ENCODE data around the gene PRDX6. TPM values are rescaled to one million over a fixed set of nuclear protein-coding genes. Genes with fewer than 3 reads are reported as not detected.
"Not testable (repeated sequence)": the region's sequence is repeated elsewhere in the genome, so short reads cannot be mapped to it uniquely, and the experiment has no call there.

The PRDX6 gene
- total RNA-seq, 5 donors from 2014 or later (not counting 1 experiment from before 2014, with no cell fraction given), result 70.7 to 108 (median 98.3) TPM

DNA sequence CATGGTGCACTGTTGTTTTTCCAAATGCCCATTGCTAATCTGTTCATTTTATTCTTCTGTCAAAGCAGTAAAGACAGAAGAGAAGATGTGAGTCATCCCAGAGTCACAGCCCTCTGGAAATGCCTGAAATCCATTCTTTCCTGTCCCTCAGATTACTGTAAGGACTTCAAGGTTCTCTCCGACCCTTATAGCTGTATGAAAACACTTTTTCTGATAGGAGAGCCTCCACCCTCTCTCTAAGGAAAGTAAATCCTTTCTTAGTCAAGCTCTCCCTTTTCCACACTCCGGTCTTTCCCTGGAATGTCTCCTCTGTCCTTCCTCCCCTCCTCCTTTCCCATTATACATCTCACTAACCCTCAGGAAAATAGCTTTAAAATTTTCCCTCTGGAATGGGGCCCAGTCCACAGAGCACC is 3.5 kb upstream of the PRDX6 start:
- DNase-seq, result no peak
- H3K4me3 Mint-ChIP-seq, result peak overlapping the region in 1 of 3 donors; percentile 84
- Histone ChIP-seq H3K27me3 (replicated peaks in 1 of 2; ENCODE audit: control insufficient read depth in 2 of 2, extremely low read depth in 1 of 2, insufficient read depth in 2 of 2, low read length in 1 of 2) (no peaks in the 10 kb centered on the region), H3K36me3 (ENCODE audit: control insufficient read depth in 2 of 2, extremely low read depth in 1 of 2, insufficient read depth in 1 of 2, low read length in 1 of 2) (no peaks in the 10 kb centered on the region), H3K27ac (ENCODE audit: low read length) (no peak overlapping the region), H3K9me3 (no peaks in the 10 kb centered on the region), H3K4me3 (ENCODE audit: control insufficient read depth in 1 of 2, extremely low read depth in 1 of 2, low read length in 1 of 2) (no peak overlapping the region), H3K4me1 (ENCODE audit: control insufficient read depth in 1 of 2, extremely low read depth in 1 of 2, insufficient read depth in 2 of 2, low read length in 2 of 2) (peaks cover 23 to 34% of the 10 kb centered on the region in 2 experiments)
- CTCF ChIA-PET, result interaction anchor here in 1 of 2 donors (0.8 to 1.3 kb wide), 2 partner anchors 43 to 44 kb away, joined by 5 read pairs; no protein-coding TSS in a partner anchor
- peaks cover 48% of the 10 kb centered on the region for H3K36me3 Mint-ChIP-seq
- H3K27ac Mint-ChIP-seq, result peak overlapping the region in 1 of 2 donors; percentile 44
- no peak for ATAC-seq (replicated peaks in 1 of 4)
- POLR2A ChIA-PET, result interaction anchor here in 1 of 2 donors (0.5 kb wide), 1 partner anchor 46 kb away, joined by 6 read pairs; no protein-coding TSS in a partner anchor
- 83% methylated on average over 2 of the region's 2 CpGs for WGBS (ENCODE audit: insufficient coverage)
- H3K27me3 Mint-ChIP-seq, result no peaks in the 10 kb centered on the region
- peaks cover 4 to 22% (median 13%) of the 10 kb centered on the region in 3 donors for H3K9me3 Mint-ChIP-seq
- peaks cover 43 to 48% (median 47%) of the 10 kb centered on the region in 3 donors for H3K4me1 Mint-ChIP-seq

DNA sequence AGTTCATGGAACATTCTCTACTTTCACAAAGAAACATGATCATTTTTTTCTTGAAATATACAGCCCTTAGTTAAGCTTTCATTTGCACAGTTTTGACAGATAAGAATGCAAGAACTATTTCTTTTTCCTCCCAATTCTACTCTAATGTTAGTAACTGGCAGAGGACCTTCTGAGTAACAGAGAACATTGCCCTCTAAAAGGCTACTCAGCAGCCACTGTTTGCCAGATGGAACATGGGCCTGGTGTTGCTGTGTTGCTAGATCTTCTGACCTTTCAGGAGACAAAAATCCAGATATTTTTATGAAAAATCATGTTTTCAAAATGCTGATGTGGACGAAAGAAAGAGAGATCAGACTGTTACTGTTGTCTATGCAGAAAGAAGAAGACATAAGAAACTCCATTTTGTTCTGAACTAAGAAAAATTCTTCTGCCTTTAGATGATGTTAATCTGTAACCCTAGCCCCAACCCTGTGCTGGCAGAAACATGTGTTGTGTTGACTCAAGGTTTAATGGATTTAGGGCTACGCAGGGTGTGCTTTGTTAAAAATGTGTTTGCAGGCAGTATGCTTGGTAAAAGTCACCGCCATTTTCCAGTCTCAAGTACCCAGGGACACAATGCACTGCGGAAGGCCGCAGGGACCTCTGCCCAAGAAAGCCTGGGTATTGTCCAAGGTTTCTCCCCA is 2.9 kb upstream of the PRDX6 start:
- POLR2A ChIA-PET, result no interaction called here

DNA sequence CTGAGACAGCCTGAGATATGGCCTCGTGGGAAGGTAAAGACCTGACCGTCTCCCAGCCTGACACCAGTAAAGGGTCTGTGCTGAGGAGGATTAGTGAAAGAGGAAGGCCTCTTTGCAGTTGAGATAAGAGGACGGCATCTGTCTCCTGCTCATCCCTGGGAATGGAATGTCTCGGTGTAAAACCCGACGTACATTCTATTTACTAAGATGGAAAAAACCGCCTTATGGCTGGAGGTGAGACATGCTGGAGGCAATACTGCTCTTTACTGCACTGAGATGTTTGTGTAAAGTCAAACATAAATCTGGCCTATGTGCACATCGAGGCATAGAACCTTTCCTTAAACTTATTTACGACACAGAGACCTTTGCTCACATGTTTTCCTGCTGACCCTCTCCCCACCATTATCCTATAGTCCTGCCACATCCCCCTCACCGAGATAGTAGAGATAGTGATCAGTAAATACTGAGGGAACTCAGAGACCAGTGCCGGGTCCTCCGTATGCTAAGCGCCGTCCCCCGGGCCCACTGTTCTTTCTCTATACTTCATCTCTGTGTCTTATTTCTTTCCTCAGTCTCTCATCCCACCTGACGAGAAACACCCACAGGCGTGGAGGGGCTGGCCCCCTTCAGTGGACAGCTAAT is 2.2 kb upstream of the PRDX6 start:
- H3K27ac ChIP-seq (ENCODE audit: low read length); H3K9me3 ChIP-seq; H3K27me3 Mint-ChIP-seq; ATAC-seq (replicated peaks in 1 of 4); H3K4me3 ChIP-seq (ENCODE audit: control insufficient read depth in 1 of 2, extremely low read depth in 1 of 2, low read length in 1 of 2); H3K36me3 ChIP-seq (ENCODE audit: control insufficient read depth in 2 of 2, extremely low read depth in 1 of 2, insufficient read depth in 1 of 2, low read length in 1 of 2); DNase-seq; H3K27me3 ChIP-seq (replicated peaks in 1 of 2; ENCODE audit: control insufficient read depth in 2 of 2, extremely low read depth in 1 of 2, insufficient read depth in 2 of 2, low read length in 1 of 2); POLR2A ChIA-PET: not testable (repeated sequence)
- H3K4me1 Mint-ChIP-seq, result peaks cover 55 to 60% (median 59%) of the 10 kb centered on the region in 3 donors
- WGBS (ENCODE audit: insufficient coverage), result 98% methylated on average over 10 of the region's 17 CpGs
- H3K27ac Mint-ChIP-seq, result peak overlapping the region; percentile 39 to 58
- H3K9me3 Mint-ChIP-seq, result peaks cover 4 to 15% (median 7%) of the 10 kb centered on the region in 3 donors
- peak overlapping the region; percentile 45 to 84 (median 64) for H3K4me3 Mint-ChIP-seq
- CTCF ChIA-PET, result interaction anchor here in 1 of 2 donors (2.1 kb wide), 1 partner anchor 45 kb away, joined by 7 read pairs; no protein-coding TSS in a partner anchor
- H3K36me3 Mint-ChIP-seq, result peaks cover 41% of the 10 kb centered on the region
- H3K4me1 ChIP-seq (ENCODE audit: control insufficient read depth in 1 of 2, extremely low read depth in 1 of 2, insufficient read depth in 2 of 2, low read length in 2 of 2), result peaks cover 24 to 34% of the 10 kb centered on the region in 2 experiments

More for the DNA sequence above, 2.9 kb upstream of the PRDX6 start:
- Mint-ChIP-seq H3K36me3 (peaks cover 43% of the 10 kb centered on the region), H3K4me1 (peaks cover 49 to 53% (median 53%) of the 10 kb centered on the region in 3 donors), H3K4me3 (peak overlapping the region in 2 of 3 donors; percentile 19 to 84), H3K27ac (peak overlapping the region; percentile 44 to 52), H3K9me3 (peaks cover 4 to 17% (median 9%) of the 10 kb centered on the region in 3 donors), H3K27me3 (no peaks in the 10 kb centered on the region)
- H3K27me3 ChIP-seq (replicated peaks in 1 of 2; ENCODE audit: control insufficient read depth in 2 of 2, extremely low read depth in 1 of 2, insufficient read depth in 2 of 2, low read length in 1 of 2), result no peaks in the 10 kb centered on the region
- H3K9me3 ChIP-seq, result no peaks in the 10 kb centered on the region
- CTCF ChIA-PET, result interaction anchor here in 1 of 2 donors (0.8 kb wide), 1 partner anchor 43 kb away, joined by 5 read pairs; no protein-coding TSS in a partner anchor
- no peak for ATAC-seq (replicated peaks in 1 of 4)
- peaks cover 24 to 34% of the 10 kb centered on the region in 2 experiments for H3K4me1 ChIP-seq (ENCODE audit: control insufficient read depth in 1 of 2, extremely low read depth in 1 of 2, insufficient read depth in 2 of 2, low read length in 2 of 2)
- H3K4me3 ChIP-seq (ENCODE audit: control insufficient read depth in 1 of 2, extremely low read depth in 1 of 2, low read length in 1 of 2), result no peak overlapping the region
- DNase-seq, result no peak
- WGBS (ENCODE audit: insufficient coverage), result 100% methylated on average over 2 of the region's 5 CpGs
- H3K27ac ChIP-seq (ENCODE audit: low read length), result no peak overlapping the region
- H3K36me3 ChIP-seq (ENCODE audit: control insufficient read depth in 2 of 2, extremely low read depth in 1 of 2, insufficient read depth in 1 of 2, low read length in 1 of 2), result no peaks in the 10 kb centered on the region

DNA sequence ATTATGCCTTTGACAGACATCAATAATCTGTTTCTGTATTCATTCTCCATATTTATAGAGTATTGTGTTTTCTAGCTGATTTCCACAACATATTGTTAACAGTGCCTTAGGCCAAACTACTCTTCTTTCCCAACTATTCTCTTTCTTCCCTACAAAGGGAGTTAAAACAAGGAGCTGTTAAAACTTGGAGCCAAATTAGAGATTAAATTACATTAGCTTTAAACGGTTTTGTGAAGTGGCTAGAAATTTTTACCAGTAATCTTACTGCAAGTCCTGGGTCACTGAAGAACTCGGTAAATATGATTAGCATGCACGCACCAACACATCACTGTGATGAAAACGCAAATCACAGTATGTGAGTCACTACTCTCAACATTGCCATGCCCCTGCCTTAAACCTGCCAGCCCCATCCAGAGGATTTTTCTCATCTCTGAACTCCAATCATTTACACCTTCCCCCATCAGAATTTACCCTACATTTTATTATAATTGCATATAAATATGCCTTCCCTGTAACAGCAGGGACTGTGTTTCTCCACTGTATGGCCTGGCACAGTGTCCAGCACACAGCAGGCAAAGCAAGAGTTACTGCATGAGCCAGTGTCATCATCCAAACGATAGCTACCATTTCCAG is 1.5 kb upstream of the PRDX6 start:
- peak overlapping the region; percentile 84 to 90 (median 85) for H3K4me3 Mint-ChIP-seq
- peaks cover 60 to 66% (median 63%) of the 10 kb centered on the region in 3 donors for H3K4me1 Mint-ChIP-seq
- ATAC-seq (replicated peaks in 1 of 4) (no peak), DNase-seq (peak in 1 of 35 experiments; percentile 11)
- peaks cover 39% of the 10 kb centered on the region for H3K36me3 Mint-ChIP-seq
- Histone ChIP-seq H3K4me3 (ENCODE audit: control insufficient read depth in 1 of 2, extremely low read depth in 1 of 2, low read length in 1 of 2) (peak overlapping the region; percentile 80 to 92), H3K9me3 (no peaks in the 10 kb centered on the region), H3K36me3 (ENCODE audit: control insufficient read depth in 2 of 2, extremely low read depth in 1 of 2, insufficient read depth in 1 of 2, low read length in 1 of 2) (peaks cover 0 to 5% of the 10 kb centered on the region in 2 donors), H3K4me1 (ENCODE audit: control insufficient read depth in 1 of 2, extremely low read depth in 1 of 2, insufficient read depth in 2 of 2, low read length in 2 of 2) (peaks cover 24 to 34% of the 10 kb centered on the region in 2 experiments), H3K27ac (ENCODE audit: low read length) (peak overlapping the region; percentile 28), H3K27me3 (replicated peaks in 1 of 2; ENCODE audit: control insufficient read depth in 2 of 2, extremely low read depth in 1 of 2, insufficient read depth in 2 of 2, low read length in 1 of 2) (no peaks in the 10 kb centered on the region)
- POLR2A ChIA-PET, result no interaction called here
- H3K27me3 Mint-ChIP-seq, result no peaks in the 10 kb centered on the region
- CTCF ChIA-PET, result interaction anchor here in 1 of 2 donors (0.6 to 2.1 kb wide), 3 partner anchors 46 to 742 kb away, joined by 3 to 7 read pairs (median 5); no protein-coding TSS in a partner anchor
- 33% methylated on average over 4 of the region's 5 CpGs for WGBS (ENCODE audit: insufficient coverage)
- peak overlapping the region; percentile 33 to 46 for H3K27ac Mint-ChIP-seq
- H3K9me3 Mint-ChIP-seq, result peaks cover 0 to 8% (median 0%) of the 10 kb centered on the region in 3 donors

DNA sequence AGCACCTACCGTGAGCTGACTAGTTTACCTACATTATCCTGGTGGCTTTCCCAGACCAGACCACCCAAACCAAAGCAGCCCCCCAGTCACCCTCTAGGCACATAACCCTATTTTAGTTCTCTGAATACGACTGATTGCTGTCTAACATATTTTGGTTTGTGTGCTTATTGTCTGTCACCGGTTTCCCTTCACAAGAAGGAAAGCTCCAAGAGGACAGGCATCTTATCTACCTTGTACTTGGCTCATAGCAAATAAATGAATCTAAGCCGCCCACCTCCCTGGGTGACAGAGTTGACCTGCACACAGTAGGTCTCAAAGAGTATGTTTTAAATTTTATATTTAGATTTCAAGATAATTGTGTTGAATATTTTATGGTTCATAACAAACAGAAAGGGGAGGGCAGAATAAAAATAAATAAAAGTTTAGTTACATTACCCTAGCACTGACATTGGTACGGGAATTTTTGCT is 904 bp upstream of the PRDX6 start:
- ATAC-seq (replicated peaks in 1 of 4), result peak in 1 of 4 experiments; percentile 0
- no peaks in the 10 kb centered on the region for H3K27me3 Mint-ChIP-seq
- WGBS (ENCODE audit: insufficient coverage), result no CpG with 5 or more reads among the region's 5 CpGs
- peak overlapping the region; percentile 73 for H3K27ac ChIP-seq (ENCODE audit: low read length)
- no peak for DNase-seq
- H3K9me3 Mint-ChIP-seq, result peaks cover 0 to 8% (median 0%) of the 10 kb centered on the region in 3 donors
- H3K4me3 ChIP-seq (ENCODE audit: control insufficient read depth in 1 of 2, extremely low read depth in 1 of 2, low read length in 1 of 2), result peak overlapping the region; percentile 80 to 92
- H3K27me3 ChIP-seq (replicated peaks in 1 of 2; ENCODE audit: control insufficient read depth in 2 of 2, extremely low read depth in 1 of 2, insufficient read depth in 2 of 2, low read length in 1 of 2), result no peaks in the 10 kb centered on the region
- peaks cover 24 to 34% of the 10 kb centered on the region in 2 experiments for H3K4me1 ChIP-seq (ENCODE audit: control insufficient read depth in 1 of 2, extremely low read depth in 1 of 2, insufficient read depth in 2 of 2, low read length in 2 of 2)
- H3K36me3 ChIP-seq (ENCODE audit: control insufficient read depth in 2 of 2, extremely low read depth in 1 of 2, insufficient read depth in 1 of 2, low read length in 1 of 2), result peaks cover 0 to 10% of the 10 kb centered on the region in 2 donors
- H3K9me3 ChIP-seq, result no peaks in the 10 kb centered on the region
- peaks cover 39% of the 10 kb centered on the region for H3K36me3 Mint-ChIP-seq
- ChIA-PET POLR2A (interaction anchor here in 1 of 2 donors (1.0 to 1.2 kb wide), 2 partner anchors 239 to 392 kb away, joined by 5 read pairs; partner anchors contain the start of genes GAS5, KLHL20 and ZBTB37), CTCF (interaction anchor here (0.6 to 2.1 kb wide), 6 partner anchors 45 to 742 kb away, joined by 3 to 7 read pairs (median 4); partner anchors contain the start of genes CENPL (in 1 of the 2) and DARS2 (in 1 of the 2))
- peak overlapping the region; percentile 84 to 90 (median 85) for H3K4me3 Mint-ChIP-seq
- H3K4me1 Mint-ChIP-seq, result peaks cover 60 to 68% (median 63%) of the 10 kb centered on the region in 3 donors
- H3K27ac Mint-ChIP-seq, result peak overlapping the region; percentile 33 to 46

Measured in T-cell (primary cell).